Trophoblast cell (in vitro differentiated cells and primary cell): ENCODE results near the gene ZYG11A.
"Not testable (repeated sequence)": the region's sequence is repeated elsewhere in the genome, so short reads cannot be mapped to it uniquely, and the experiment has no call there.

Experiments
- DNase-seq, 2 donors: peaks; one replicate each; pipeline ENCODE4 v3.0.0-alpha.2; 2016
- H2AFZ ChIP-seq: 2 replicates; pipeline ENCODE4 v1.6.1; 2013; ENCODE audit warnings: low read length, moderate library complexity, mild to moderate bottlenecking; ENCODE audit not compliant: insufficient read depth, poor library complexity
- H2AK5ac ChIP-seq: 2 replicates; pipeline ENCODE4 v1.6.1; 2013; ENCODE audit warnings: mild to moderate bottlenecking, low read length
- H2BK120ac ChIP-seq: 2 replicates; pipeline ENCODE4 v1.6.1; 2013; ENCODE audit warnings: low read length, mild to moderate bottlenecking, moderate library complexity; ENCODE audit not compliant: insufficient read depth, poor library complexity
- H2BK12ac ChIP-seq: 2 replicates; pipeline ENCODE4 v1.6.1; 2013; ENCODE audit warnings: mild to moderate bottlenecking, low read length, moderate library complexity
- H2BK5ac ChIP-seq: 2 replicates; pipeline ENCODE4 v1.6.1; 2013; ENCODE audit warnings: low read length, low read depth, moderate library complexity, mild to moderate bottlenecking; ENCODE audit not compliant: poor library complexity
- H3K14ac ChIP-seq: 2 replicates; pipeline ENCODE4 v1.6.1; 2013; ENCODE audit warnings: mild to moderate bottlenecking, low read length
- H3K18ac ChIP-seq: 2 replicates; pipeline ENCODE4 v1.6.1; 2013; ENCODE audit warnings: mild to moderate bottlenecking, low read length
- H3K23ac ChIP-seq: 2 replicates; pipeline ENCODE4 v1.6.1; 2013; ENCODE audit warnings: low read length
- H3K27ac ChIP-seq: 2 replicates; pipeline ENCODE4 v1.5.1; 2013; ENCODE audit warnings: low read depth, mild to moderate bottlenecking, inconsistent platforms, low read length, moderate library complexity
- H3K27me3 ChIP-seq: 2 replicates; pipeline ENCODE4 v1.6.1; 2013; ENCODE audit warnings: inconsistent platforms, mild to moderate bottlenecking, low read length, moderate library complexity; ENCODE audit not compliant: insufficient read depth
- H3K36me3 ChIP-seq, 2 experiments: 1 replicate in 1 of 2; 2 replicates in 1 of 2; pipeline ENCODE4 v1.6.1; 2013; ENCODE audit warnings: low read length in 2 of 2, mild to moderate bottlenecking in 2 of 2, moderate library complexity in 1 of 2; ENCODE audit not compliant: insufficient read depth in 2 of 2, control insufficient read depth in 1 of 2
- H3K4ac ChIP-seq: 2 replicates; pipeline ENCODE4 v1.6.1; 2013; ENCODE audit warnings: low read depth, mild to moderate bottlenecking, low read length, moderate library complexity
- H3K4me1 ChIP-seq, 2 experiments: 1 replicate in 1 of 2; 2 replicates in 1 of 2; pipeline ENCODE4 v1.6.1; 2013; ENCODE audit warnings: low read length in 2 of 2, mild to moderate bottlenecking in 2 of 2, moderate library complexity in 1 of 2; ENCODE audit not compliant: insufficient read depth in 2 of 2, control insufficient read depth in 1 of 2
- H3K4me2 ChIP-seq: 2 replicates; pipeline ENCODE4 v1.6.1; 2013; ENCODE audit warnings: inconsistent platforms, mild to moderate bottlenecking, low read length, moderate library complexity
- H3K4me3 ChIP-seq: 2 replicates; pipeline ENCODE4 v1.5.1; 2013; ENCODE audit warnings: mild to moderate bottlenecking, low read depth, low read length, inconsistent platforms
- H3K79me1 ChIP-seq: one replicate; pipeline ENCODE4 v1.6.1; 2013; ENCODE audit warnings: low read length
- H3K79me2 ChIP-seq: 2 replicates; pipeline ENCODE4 v1.6.1; 2013; ENCODE audit warnings: low read length, mild to moderate bottlenecking; ENCODE audit not compliant: control insufficient read depth, insufficient read depth, poor library complexity
- H3K9ac ChIP-seq: 2 replicates; pipeline ENCODE4 v1.6.1; 2013; ENCODE audit warnings: mild to moderate bottlenecking, low read length
- H3K9me3 ChIP-seq: 2 replicates; pipeline ENCODE4 v1.6.1; 2013; ENCODE audit warnings: low read depth, mild to moderate bottlenecking, control low read depth, inconsistent platforms, low read length; ENCODE audit not compliant: insufficient read depth
- H4K12ac ChIP-seq: 2 replicates; pipeline ENCODE4 v1.6.1; 2013; ENCODE audit warnings: low read depth, mild to moderate bottlenecking, low read length, moderate library complexity
- H4K8ac ChIP-seq: 2 replicates; pipeline ENCODE4 v1.6.1; 2013; ENCODE audit warnings: low read depth, mild to moderate bottlenecking, low read length, moderate library complexity
- H4K91ac ChIP-seq: one replicate; pipeline ENCODE4 v1.6.1; 2013; ENCODE audit warnings: low read depth, mild to moderate bottlenecking, low read length, moderate library complexity
- whole genome bisulfite sequencing: extraction: QIAGEN DNeasy Blood & Tissue Kit; methylation state at CpG from one replicate; pipeline ENCODE4 v1.1.7; 2013; ENCODE audit warnings: missing lambda C conversion rate; ENCODE audit not compliant: insufficient read length, insufficient coverage; ENCODE audit errors: extremely low coverage; 5-methylcytosine and 5-hydroxymethylcytosine counted together

Gene ZYG11A

DNA sequence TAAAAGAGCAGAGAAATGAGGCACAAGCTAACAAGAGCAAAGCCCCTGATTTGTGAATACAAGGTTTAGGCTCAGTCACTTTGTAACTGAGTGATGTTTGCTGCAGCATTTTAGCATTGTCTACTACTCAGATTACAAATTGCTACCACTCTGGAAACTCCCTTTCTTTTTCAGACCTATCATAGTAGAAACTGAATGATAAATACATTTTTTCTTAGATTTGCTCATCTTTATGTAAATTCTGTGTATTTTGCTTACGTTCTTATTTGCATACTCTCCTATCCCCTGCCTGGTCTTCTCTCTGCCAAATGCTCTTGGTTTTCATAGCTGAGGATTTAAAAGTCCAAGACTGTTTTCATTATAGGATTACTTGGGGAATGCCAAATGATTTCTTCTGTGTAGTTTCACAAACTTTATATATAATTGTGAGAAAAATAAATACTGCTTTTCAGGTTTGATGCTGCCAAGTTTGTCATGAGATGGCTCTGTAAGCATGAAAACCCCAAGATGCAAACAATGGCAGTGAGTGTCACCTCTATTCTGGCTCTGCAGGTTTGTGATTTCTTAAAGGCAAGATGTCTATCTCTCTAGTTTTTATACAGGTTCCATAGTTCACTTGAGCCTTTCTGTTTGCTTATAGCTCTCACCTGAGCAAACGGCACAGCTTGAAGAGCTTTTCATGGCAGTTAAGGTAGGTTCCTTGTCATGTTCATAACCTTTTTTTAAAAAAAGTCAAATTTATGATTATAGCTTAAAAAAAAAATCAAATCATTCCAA is 24.7 kb downstream of the ZYG11A start:
- WGBS: no CpG with 5 or more reads among the region's 2 CpGs
- H3K23ac ChIP-seq: no peak overlapping the region
- DNase-seq: no peak
- no peak overlapping the region for H4K91ac ChIP-seq
- no peak overlapping the region for H3K18ac ChIP-seq
- no peaks in the 10 kb centered on the region for H3K27me3 ChIP-seq
- no peak overlapping the region for H2BK12ac ChIP-seq
- H4K8ac ChIP-seq: no peak overlapping the region
- H3K9ac ChIP-seq: no peak overlapping the region
- no peak overlapping the region for H4K12ac ChIP-seq
- H2BK5ac ChIP-seq: no peak overlapping the region
- no peaks in the 10 kb centered on the region for H3K36me3 ChIP-seq
- H3K4me1 ChIP-seq: no peaks in the 10 kb centered on the region
- no peak overlapping the region for H3K14ac ChIP-seq
- no peak overlapping the region for H3K27ac ChIP-seq
- H3K4me2 ChIP-seq: no peak overlapping the region
- H3K79me1 ChIP-seq: no peaks in the 10 kb centered on the region
- no peaks in the 10 kb centered on the region for H3K9me3 ChIP-seq
- no peak overlapping the region for H2BK120ac ChIP-seq
- no peaks in the 10 kb centered on the region for H3K79me2 ChIP-seq
- H2AFZ ChIP-seq: no peak overlapping the region
- no peak overlapping the region for H2AK5ac ChIP-seq
- no peak overlapping the region for H3K4me3 ChIP-seq
- no peak overlapping the region for H3K4ac ChIP-seq

DNA sequence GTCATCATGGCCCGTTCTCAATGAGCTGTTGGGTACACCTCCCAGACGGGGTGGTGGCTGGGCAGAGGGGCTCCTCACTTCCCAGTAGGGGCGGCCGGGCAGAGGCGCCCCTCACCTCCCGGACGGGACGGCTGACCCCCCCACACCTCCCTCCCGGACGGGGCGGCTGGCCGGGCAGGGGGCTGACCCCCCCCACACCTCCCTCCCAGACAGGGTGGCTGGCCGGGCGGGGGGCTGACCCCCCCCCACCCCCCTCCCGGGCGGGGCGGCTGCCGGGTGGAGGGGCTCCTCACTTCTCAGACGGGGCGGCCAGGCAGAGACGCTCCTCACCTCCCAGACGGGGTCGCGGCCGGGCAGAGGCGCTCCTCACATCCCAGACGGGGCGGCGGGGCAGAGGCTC is 27.2 kb downstream of the ZYG11A start:
- not testable (repeated sequence) for H2AK5ac ChIP-seq, H3K23ac ChIP-seq, H3K14ac ChIP-seq, DNase-seq, H3K36me3 ChIP-seq, H2BK5ac ChIP-seq, H3K27ac ChIP-seq, H3K27me3 ChIP-seq, H3K9ac ChIP-seq, H4K91ac ChIP-seq, H3K4ac ChIP-seq, H3K79me2 ChIP-seq, H2BK120ac ChIP-seq, H3K9me3 ChIP-seq, H3K4me3 ChIP-seq, H2AFZ ChIP-seq, H3K18ac ChIP-seq, H4K8ac ChIP-seq, H3K4me2 ChIP-seq, H3K79me1 ChIP-seq, H2BK12ac ChIP-seq, H4K12ac ChIP-seq, H3K4me1 ChIP-seq
- WGBS: no CpG with 5 or more reads among the region's 29 CpGs

DNA sequence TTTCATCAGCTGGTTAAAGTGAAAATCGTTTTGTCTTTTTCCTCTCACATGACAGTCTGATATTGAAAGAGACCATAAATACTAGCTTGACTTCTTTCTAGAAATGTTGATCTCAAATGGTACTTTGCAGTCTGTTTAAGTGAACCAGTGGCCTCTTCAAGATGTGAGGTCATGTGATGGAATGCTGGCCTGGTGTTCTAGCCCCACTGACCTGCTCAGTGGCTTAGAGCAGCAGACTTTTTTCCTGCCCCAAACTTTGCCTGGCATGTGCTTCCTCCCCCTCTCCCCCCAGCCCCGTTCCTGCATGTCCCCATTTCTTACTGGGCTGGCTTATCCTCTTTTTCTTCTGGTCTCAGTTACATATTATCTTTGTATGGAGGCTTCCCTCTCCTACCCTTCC is 34.3 kb downstream of the ZYG11A start:
- H3K18ac ChIP-seq: no peak overlapping the region
- no peak overlapping the region for H2BK12ac ChIP-seq
- no peak overlapping the region for H3K4me3 ChIP-seq
- no peaks in the 10 kb centered on the region for H3K36me3 ChIP-seq
- no peak overlapping the region for H2AK5ac ChIP-seq
- no peaks in the 10 kb centered on the region for H3K27me3 ChIP-seq
- H3K9ac ChIP-seq: no peak overlapping the region
- no peaks in the 10 kb centered on the region for H3K79me2 ChIP-seq
- no peak overlapping the region for H4K91ac ChIP-seq
- H3K4ac ChIP-seq: no peak overlapping the region
- no CpG with 5 or more reads among the region's 2 CpGs for WGBS
- H3K79me1 ChIP-seq: no peaks in the 10 kb centered on the region
- no peak overlapping the region for H2BK5ac ChIP-seq
- no peaks in the 10 kb centered on the region for H3K9me3 ChIP-seq
- no peak overlapping the region for H2BK120ac ChIP-seq
- peaks cover 0 to 2% of the 10 kb centered on the region in 2 experiments for H3K4me1 ChIP-seq
- no peak for DNase-seq
- H3K27ac ChIP-seq: no peak overlapping the region
- H3K14ac ChIP-seq: no peak overlapping the region
- no peak overlapping the region for H3K4me2 ChIP-seq
- no peak overlapping the region for H4K8ac ChIP-seq
- no peak overlapping the region for H3K23ac ChIP-seq
- no peak overlapping the region for H4K12ac ChIP-seq
- no peak overlapping the region for H2AFZ ChIP-seq

DNA sequence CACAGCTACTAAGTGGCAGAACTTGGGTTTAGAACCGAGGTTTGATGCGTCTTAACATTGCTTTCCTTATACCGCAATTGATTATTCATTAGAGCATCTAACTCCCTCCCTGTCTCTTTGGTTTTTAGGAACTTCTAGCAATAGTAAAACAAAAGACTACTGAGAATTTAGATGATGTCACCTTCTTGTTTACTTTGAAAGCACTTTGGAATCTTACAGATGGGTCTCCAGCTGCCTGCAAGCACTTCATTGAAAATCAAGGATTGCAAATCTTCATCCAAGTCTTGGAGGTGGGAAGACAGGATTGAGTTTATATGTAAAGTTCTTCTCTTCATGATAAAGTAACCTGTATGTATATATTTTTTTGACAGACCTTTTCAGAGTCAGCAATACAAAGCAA is 35.0 kb downstream of the ZYG11A start:
- Histone ChIP-seq H2AFZ (no peak overlapping the region), H2BK120ac (no peak overlapping the region), H3K4ac (no peak overlapping the region), H3K9ac (no peak overlapping the region), H2BK12ac (no peak overlapping the region), H3K23ac (no peak overlapping the region), H3K27me3 (no peaks in the 10 kb centered on the region), H3K4me2 (no peak overlapping the region), H3K4me3 (no peak overlapping the region), H3K4me1 (peaks cover 0 to 2% of the 10 kb centered on the region in 2 experiments), H4K12ac (no peak overlapping the region), H4K8ac (no peak overlapping the region), H3K27ac (no peak overlapping the region), H3K18ac (no peak overlapping the region), H3K14ac (no peak overlapping the region), H2AK5ac (no peak overlapping the region), H3K79me1 (no peaks in the 10 kb centered on the region), H4K91ac (no peak overlapping the region), H3K9me3 (no peaks in the 10 kb centered on the region), H3K79me2 (no peaks in the 10 kb centered on the region), H2BK5ac (no peak overlapping the region), H3K36me3 (no peaks in the 10 kb centered on the region)
- no CpG with 5 or more reads among the region's 3 CpGs for WGBS
- DNase-seq: no peak
